IPS-NIHi7 (cell line): Measurements from ENCODE around the gene RABGAP1L.

ENCODE experiments used
- DNase-seq: peaks from one replicate; pipeline ENCODE4 v3.0.0; 2012; ENCODE audit warnings: mixed read lengths; ENCODE audit errors: extremely low spot score

RABGAP1L gene

GRCh38 chr1:174958396-174958795, 799.1 kb downstream of the RABGAP1L start:
- no peak for DNase-seq

DNA sequence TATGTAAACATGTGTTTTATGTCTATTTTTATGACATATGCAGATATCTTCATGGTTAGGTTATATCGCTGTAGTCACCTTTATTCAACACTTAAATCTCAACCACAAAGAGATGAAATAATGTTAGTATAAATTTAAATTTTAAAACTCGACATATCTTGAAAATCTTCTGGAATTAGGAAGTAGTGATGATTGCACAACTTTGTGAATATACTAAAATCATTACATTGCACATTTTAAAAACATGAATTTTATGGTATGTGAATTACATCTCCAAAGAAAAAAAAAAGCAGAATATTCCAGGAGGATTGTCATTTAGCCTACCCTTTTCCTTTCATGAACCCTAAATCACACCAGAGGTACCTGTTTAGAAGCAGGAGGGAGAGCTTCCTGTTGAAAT, 801.0 kb downstream of the RABGAP1L start:
- no peak for DNase-seq

- no peak for DNase-seq
Observed at GRCh38 chr1:174963529-174964125, 804.3 kb downstream of the RABGAP1L start.

- DNase-seq, result no peak
Observed at GRCh38 chr1:174964261-174964971, 805.1 kb downstream of the RABGAP1L start.

- DNase-seq, result no peak
Observed at GRCh38 chr1:174964972-174965361, 805.6 kb downstream of the RABGAP1L start.

GRCh38 chr1:174965362-174966007, 806.2 kb downstream of the RABGAP1L start:
- no peak for DNase-seq

- no peak for DNase-seq
Observed at GRCh38 chr1:174966008-174966572, 806.8 kb downstream of the RABGAP1L start.

- no peak for DNase-seq
Observed at GRCh38 chr1:174967845-174968705, 808.8 kb downstream of the RABGAP1L start.

DNA sequence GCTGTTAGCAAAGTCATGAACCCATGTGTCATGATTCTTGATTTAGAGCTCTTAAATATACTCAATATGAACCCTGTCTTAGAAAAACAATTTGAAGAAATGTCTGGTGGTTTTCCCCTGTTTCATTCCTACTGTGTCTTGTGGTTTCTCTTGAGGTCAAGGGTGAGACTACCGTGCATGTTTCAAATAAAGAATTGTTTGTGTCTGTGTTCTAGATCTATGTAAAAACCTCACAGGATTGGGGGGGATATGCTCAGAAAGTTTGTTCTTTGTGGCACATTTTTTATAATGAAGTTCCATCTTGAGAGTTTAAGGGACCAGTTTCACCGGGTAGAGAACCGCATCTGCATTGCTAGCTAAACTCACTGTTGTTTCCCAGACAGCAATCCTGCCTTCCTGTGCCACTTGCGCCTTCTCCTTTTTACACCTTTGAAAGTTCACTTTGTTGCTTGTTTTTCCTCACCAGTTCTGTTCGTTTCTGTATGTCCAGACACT, 809.5 kb downstream of the RABGAP1L start:
- no peak for DNase-seq

DNA sequence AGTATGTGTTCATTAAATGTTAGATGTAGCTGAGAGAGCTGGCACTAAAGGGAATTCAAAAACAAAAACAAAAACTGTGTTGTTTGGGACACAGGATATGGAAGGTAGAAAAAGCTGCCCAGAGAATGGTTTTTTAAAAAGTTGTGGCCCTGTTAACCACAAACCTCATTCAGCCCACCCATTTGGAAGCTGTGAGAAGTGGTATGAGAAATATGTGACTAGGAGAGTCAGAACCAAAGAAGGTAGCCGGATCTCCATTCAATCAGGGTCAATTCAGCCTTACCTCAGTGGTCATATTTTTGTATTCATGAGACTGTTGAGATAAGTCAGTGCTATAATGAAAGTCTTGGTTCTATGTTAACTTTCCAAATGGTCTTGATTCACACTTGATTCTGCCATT, 810.7 kb downstream of the RABGAP1L start:
- no peak for DNase-seq

- DNase-seq, result no peak
Observed at GRCh38 chr1:174971466-174971865, 812.1 kb downstream of the RABGAP1L start.

DNA sequence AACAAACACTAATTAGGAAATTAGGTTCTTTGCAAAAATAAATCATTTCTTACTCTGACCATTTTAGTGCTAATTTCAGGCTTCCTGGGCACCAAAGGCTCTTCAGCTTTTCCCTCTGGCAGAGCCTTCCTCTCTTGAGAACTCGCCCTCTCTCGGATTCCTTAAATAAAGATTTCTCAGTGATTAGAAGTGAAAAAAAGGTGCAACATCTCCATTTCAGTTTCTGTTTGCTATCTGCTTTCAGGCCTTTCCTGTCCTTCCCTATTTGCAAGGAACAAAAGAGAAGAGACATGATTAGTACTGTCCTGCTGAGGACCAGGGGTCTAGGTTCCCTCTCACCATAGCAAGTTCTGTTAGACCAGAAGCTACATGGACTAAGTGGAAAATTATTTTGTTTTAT, 812.6 kb downstream of the RABGAP1L start:
- no peak for DNase-seq

GRCh38 chr1:174974711-174975119, 815.4 kb downstream of the RABGAP1L start:
- DNase-seq, result no peak

GRCh38 chr1:174975764-174976163, 816.4 kb downstream of the RABGAP1L start:
- DNase-seq, result no peak

GRCh38 chr1:174976436-174977108, 817.3 kb downstream of the RABGAP1L start:
- DNase-seq, result no peak

DNA sequence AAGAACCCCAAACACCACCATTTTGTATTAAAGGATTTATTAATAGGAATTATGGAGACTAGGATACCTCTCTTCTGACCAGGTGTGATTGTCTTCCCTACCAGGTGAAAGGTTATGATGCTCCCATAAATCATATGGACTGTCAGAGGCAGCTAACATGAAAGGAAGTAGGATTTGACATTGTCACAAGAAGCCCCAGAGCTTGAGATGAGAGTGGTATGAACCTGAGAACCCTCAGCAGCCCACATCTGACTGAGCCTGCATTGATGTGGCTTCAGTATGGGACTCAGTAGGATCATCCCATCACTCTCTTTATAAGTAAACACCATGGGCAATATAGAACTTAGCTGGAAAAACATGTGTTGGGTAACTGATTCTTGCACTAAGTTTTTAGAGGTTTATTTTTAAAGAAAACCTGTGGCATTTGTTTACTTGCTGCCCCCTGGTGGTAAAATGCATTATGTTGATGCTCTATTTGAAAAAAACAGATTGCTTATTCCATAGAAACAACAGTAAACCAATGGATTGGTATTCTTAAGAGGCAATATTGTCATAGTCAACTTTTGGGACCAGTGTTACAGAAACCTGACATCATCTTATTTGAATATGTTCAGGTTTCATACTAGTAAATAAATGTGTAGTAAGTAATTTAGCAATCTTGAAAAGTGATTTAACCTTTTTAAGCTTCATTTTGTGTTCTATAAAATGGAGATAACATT, 823.8 kb downstream of the RABGAP1L start:
- peak; percentile 22 for DNase-seq

- DNase-seq, result no peak
Observed at GRCh38 chr1:174984952-174985351, 825.6 kb downstream of the RABGAP1L start.

- DNase-seq, result no peak
Observed at GRCh38 chr1:174988539-174988938, 829.2 kb downstream of the RABGAP1L start.

DNA sequence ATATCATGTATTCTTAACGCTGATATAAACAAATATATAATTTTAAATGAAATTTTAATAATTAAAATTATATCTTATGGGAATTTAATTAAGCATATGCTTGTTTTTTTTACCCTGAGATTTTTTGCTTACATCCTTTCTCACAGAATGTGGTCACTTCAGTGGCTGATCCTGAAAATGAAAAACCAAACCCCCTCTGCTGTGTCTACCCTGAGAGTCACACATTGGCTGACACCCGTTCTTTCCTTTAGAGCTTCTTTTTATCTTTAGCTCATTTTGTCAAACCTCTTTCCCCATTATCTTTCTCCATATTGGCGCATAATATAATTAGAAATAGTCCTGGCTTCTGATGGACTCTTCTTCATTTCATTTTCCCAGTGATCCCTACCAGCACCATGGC, 829.7 kb downstream of the RABGAP1L start:
- DNase-seq, result no peak

- no peak for DNase-seq
Observed at GRCh38 chr1:174989536-174990220, 830.4 kb downstream of the RABGAP1L start.
